ENCODE data around the gene CTIF.

- TF ChIP-seq CTCF (IDR thresholded peaks at IDR 0.05; ENCODE audit: low read depth, low read length) (no peak), EZH2phosphoT487 (IDR thresholded peaks at IDR 0.05; ENCODE audit: low read depth) (no peak)
These were observed 144.4 kb downstream of the CTIF start for GRCh38 chr18:48683197-48683596.
